Sigmoid colon (tissue), 7 donors: ENCODE data around the gene RHOH. TPM values are rescaled to one million over a fixed set of nuclear protein-coding genes. Genes with fewer than 3 reads are reported as not detected.

Experiments
- DNase-seq: peaks from one replicate; pipeline ENCODE4 v3.0.0-alpha.2; 2019
- H3K27ac ChIP-seq, 4 donors: fragments of 200-600 bp; sonication (generic); one replicate each; pipeline ENCODE4 v1.5.1; 2016 to 2019; ENCODE audit warnings: mild to moderate bottlenecking in 1 of 4
- H3K27me3 ChIP-seq, 3 donors: fragments of 200-600 bp; sonication (generic); one replicate each; pipeline ENCODE4 v1.5.1; 2019; ENCODE audit warnings: mild to moderate bottlenecking in 1 of 3
- H3K36me3 ChIP-seq, 4 donors: fragments of 200-600 bp; sonication (generic); one replicate each; pipeline ENCODE4 v1.5.1; 2016 to 2019
- H3K4me1 ChIP-seq, 4 donors: fragments of 200-600 bp; sonication (generic); one replicate each; pipeline ENCODE4 v1.5.1; 2017 to 2019
- H3K4me3 ChIP-seq, 4 donors: fragments of 200-600 bp; sonication (generic); one replicate each; pipeline ENCODE4 v1.5.1; 2017 to 2019; ENCODE audit warnings: mild to moderate bottlenecking in 2 of 4, moderate library complexity in 1 of 4
- H3K9me3 ChIP-seq, 4 donors: fragments of 200-600 bp in 3 of 4; sonication (generic) in 3 of 4; one replicate each; pipeline versions ENCODE4 v1.5.1 to v1.6.1; 2013 to 2019
- EP300 ChIP-seq, 4 donors: sonication (generic); formaldehyde crosslinking; IDR thresholded peaks; one replicate each; pipeline ENCODE4 v1.6.1; 2017; ENCODE audit warnings: antibody characterized with exemption in 4 of 4
- POLR2A ChIP-seq, 2 donors: fragments of 450-650 bp; IDR thresholded peaks; one replicate each; pipeline ENCODE4 v1.6.1; 2016; ENCODE audit warnings: antibody characterized with exemption in 2 of 2, mild to moderate bottlenecking in 2 of 2, moderate library complexity in 2 of 2
- POLR2AphosphoS5 ChIP-seq, 4 donors: sonication (generic); formaldehyde crosslinking; IDR thresholded peaks; one replicate each; pipeline ENCODE4 v1.6.1; 2017; ENCODE audit warnings: antibody characterized with exemption in 4 of 4
- whole genome bisulfite sequencing, 2 donors: extraction: QIAGEN DNeasy Blood & Tissue Kit; methylation state at CpG; one replicate each; pipeline ENCODE4 v1.1.7; 2013; 5-methylcytosine and 5-hydroxymethylcytosine counted together
- intact Hi-C: fragments of 100-400 bp; cut with DNase I; formaldehyde crosslinking; loops from one replicate; pipeline ENCODE4 v1.15.1; 2023
- polyA plus RNA-seq, 3 donors: library from polyadenylated mRNA; stranded (reverse); fragments of 200-250 nt; gene quantifications; one replicate each; pipeline ENCODE4 v1.2.3, GENCODE V29; 2013
- total RNA-seq, 4 donors: library from RNA; depleted of rRNA; stranded (reverse); fragments of >200 nt; gene quantifications; one replicate each; pipeline ENCODE4 v1.1.0, GENCODE V29; 2016
- TF ChIP-seq, protein P1 (sequence below), 4 experiments: fragments of 450-650 bp in 3 of 4; fragments of 200-600 bp in 1 of 4; IDR thresholded peaks; one replicate each; pipeline ENCODE4 v1.5.1; 2016 to 2019; ENCODE audit warnings: antibody characterized with exemption in 4 of 4, mild to moderate bottlenecking in 3 of 4, moderate library complexity in 2 of 4
- donor health status: healthy with polysubstance abuse.
- donor health status: Bipolar disorder and iron deficiency.
- donor health status: healthy.

RHOH gene
- total and polyA plus RNA-seq, 7 donors, result 0.49 to 38.8 (median 1.4) TPM

DNA sequence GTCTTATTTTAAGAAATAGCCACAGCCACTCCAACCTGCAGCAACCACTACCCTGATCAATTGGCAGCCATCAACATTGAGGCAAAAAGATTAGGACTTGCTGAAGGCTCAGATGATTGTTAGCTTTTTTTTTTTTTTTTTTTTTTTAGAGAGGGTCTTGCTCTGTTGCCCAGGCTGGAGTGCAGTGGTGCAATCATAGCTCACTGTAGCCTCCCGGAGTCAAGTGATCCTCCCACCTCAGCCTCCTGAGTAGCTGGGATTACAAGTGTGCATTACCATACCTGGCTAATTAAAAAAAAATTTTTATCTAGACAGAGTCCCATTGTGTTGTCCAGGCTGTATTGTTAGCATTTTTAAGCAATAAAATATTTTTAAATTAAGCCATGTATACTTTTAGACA is 26.5 kb downstream of the RHOH start:
- Histone ChIP-seq H3K27ac (no peak overlapping the region), H3K4me3 (no peak overlapping the region), H3K9me3 (no peaks in the 10 kb centered on the region), H3K4me1 (no peaks in the 10 kb centered on the region), H3K36me3 (no peaks in the 10 kb centered on the region), H3K27me3 (no peaks in the 10 kb centered on the region)
- intact Hi-C loops, result no loop called here
- no peak for DNase-seq
- 88 to 91% methylated on average over 1 of the region's 1 CpG for WGBS, 2 donors
- TF ChIP-seq EP300 (IDR thresholded peaks at IDR 0.05) (no peak), POLR2AphosphoS5 (IDR thresholded peaks at IDR 0.05) (no peak), POLR2A (IDR thresholded peaks at IDR 0.05) (no peak)
- TF ChIP-seq, protein P1, sequence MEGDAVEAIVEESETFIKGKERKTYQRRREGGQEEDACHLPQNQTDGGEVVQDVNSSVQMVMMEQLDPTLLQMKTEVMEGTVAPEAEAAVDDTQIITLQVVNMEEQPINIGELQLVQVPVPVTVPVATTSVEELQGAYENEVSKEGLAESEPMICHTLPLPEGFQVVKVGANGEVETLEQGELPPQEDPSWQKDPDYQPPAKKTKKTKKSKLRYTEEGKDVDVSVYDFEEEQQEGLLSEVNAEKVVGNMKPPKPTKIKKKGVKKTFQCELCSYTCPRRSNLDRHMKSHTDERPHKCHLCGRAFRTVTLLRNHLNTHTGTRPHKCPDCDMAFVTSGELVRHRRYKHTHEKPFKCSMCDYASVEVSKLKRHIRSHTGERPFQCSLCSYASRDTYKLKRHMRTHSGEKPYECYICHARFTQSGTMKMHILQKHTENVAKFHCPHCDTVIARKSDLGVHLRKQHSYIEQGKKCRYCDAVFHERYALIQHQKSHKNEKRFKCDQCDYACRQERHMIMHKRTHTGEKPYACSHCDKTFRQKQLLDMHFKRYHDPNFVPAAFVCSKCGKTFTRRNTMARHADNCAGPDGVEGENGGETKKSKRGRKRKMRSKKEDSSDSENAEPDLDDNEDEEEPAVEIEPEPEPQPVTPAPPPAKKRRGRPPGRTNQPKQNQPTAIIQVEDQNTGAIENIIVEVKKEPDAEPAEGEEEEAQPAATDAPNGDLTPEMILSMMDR (IDR thresholded peaks at IDR 0.05), result no peak

DNA sequence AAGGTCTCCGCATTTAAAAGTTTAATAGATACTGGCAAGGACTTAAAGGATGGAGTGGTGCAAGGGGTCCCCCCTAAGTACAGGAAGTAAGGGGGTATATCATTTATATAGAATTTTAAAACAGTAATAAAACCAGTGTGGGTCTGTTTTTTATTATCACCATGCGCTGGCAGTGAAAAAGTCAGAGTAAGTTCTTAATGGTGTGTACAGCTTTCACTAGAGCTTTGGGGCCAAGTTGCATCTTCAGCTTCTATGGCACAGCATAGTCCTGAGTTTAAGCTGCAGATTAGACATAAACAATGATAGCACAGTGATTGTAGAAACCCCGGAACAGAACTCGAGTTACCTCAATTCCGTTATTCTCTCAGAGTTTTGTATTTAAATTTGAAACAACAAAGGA is 27.6 kb downstream of the RHOH start:
- Histone ChIP-seq H3K27ac (no peak overlapping the region), H3K36me3 (no peaks in the 10 kb centered on the region), H3K4me3 (no peak overlapping the region), H3K4me1 (no peaks in the 10 kb centered on the region), H3K9me3 (no peaks in the 10 kb centered on the region), H3K27me3 (no peaks in the 10 kb centered on the region)
- TF ChIP-seq, protein P1 (IDR thresholded peaks at IDR 0.05), result no peak
- TF ChIP-seq EP300 (IDR thresholded peaks at IDR 0.05) (no peak), POLR2AphosphoS5 (IDR thresholded peaks at IDR 0.05) (no peak), POLR2A (IDR thresholded peaks at IDR 0.05) (no peak)
- WGBS, 2 donors, result 76 to 82% methylated on average over 5 of the region's 5 CpGs
- DNase-seq, result no peak
- intact Hi-C loops, result no loop called here

DNA sequence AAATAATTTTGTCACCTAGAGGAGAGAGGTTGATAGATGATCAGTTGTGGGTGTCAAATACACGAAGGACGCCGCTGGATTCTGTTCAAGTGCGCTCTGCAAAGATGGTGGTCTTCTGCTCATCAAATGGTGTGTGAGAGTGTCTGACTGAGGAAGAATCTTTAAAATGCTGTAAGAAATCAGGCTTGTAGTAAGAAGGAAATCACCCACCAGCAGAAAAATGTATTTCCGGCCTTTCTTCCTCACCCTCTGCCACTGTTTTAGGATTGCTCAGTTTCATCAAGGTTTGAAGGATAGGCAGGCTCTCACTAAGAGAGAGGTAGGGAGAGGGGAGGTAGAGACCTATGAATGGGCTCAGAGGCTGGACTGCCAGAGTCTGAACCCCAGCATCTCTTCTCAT is 28.7 kb downstream of the RHOH start:
- H3K4me1 ChIP-seq, result no peaks in the 10 kb centered on the region
- H3K36me3 ChIP-seq, result no peaks in the 10 kb centered on the region
- DNase-seq, result no peak
- intact Hi-C loops, result no loop called here
- H3K4me3 ChIP-seq, result no peak overlapping the region
- no peaks in the 10 kb centered on the region for H3K27me3 ChIP-seq
- 75 to 94% methylated on average over 5 of the region's 5 CpGs for WGBS, 2 donors
- H3K9me3 ChIP-seq, result no peaks in the 10 kb centered on the region
- TF ChIP-seq EP300 (IDR thresholded peaks at IDR 0.05), result no peak
- TF ChIP-seq POLR2A (IDR thresholded peaks at IDR 0.05), result no peak
- no peak for TF ChIP-seq POLR2AphosphoS5 (IDR thresholded peaks at IDR 0.05)
- TF ChIP-seq, protein P1 (IDR thresholded peaks at IDR 0.05), result no peak
- no peak overlapping the region for H3K27ac ChIP-seq

DNA sequence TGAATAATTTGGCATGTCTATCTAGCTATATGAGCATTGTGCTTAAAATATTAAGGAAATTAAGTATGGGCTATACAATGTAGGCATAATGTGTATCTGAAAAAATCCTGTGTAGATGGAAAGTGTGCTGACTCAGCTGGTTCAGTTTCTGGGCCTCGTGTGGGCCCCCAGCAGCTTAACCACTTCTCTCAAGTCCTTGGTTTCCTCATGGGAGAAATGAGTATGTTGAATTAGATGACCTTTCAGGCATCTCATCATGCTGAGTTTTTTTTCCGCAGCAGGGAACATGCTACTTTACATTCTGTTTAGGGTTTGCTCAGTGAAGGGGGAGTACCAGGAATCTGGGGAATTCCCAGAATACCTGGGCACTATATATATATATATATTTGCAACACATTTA is 30.5 kb downstream of the RHOH start:
- Histone ChIP-seq H3K9me3 (no peaks in the 10 kb centered on the region), H3K36me3 (no peaks in the 10 kb centered on the region), H3K4me1 (no peaks in the 10 kb centered on the region), H3K27ac (no peak overlapping the region), H3K4me3 (no peak overlapping the region), H3K27me3 (no peaks in the 10 kb centered on the region)
- WGBS, 2 donors, result 43 to 67% methylated on average over 2 of the region's 2 CpGs
- TF ChIP-seq, protein P1 (IDR thresholded peaks at IDR 0.05), result no peak
- TF ChIP-seq POLR2A (IDR thresholded peaks at IDR 0.05), result no peak
- no peak for TF ChIP-seq POLR2AphosphoS5 (IDR thresholded peaks at IDR 0.05)
- TF ChIP-seq EP300 (IDR thresholded peaks at IDR 0.05), result no peak
- intact Hi-C loops, result no loop called here
- DNase-seq, result no peak
